NCI-H446 treated with DMSO at 0.1 percent for 48 hours (cell line): ENCODE measurements around the gene SHANK1.
"Not testable (repeated sequence)": the region's sequence is repeated elsewhere in the genome, so short reads cannot be mapped to it uniquely, and the experiment has no call there.

Experiments used
- DNase-seq: peaks from one replicate; lab custom pipeline; 2025; lab: John Stamatoyannopoulos, UW

SHANK1 gene

DNA sequence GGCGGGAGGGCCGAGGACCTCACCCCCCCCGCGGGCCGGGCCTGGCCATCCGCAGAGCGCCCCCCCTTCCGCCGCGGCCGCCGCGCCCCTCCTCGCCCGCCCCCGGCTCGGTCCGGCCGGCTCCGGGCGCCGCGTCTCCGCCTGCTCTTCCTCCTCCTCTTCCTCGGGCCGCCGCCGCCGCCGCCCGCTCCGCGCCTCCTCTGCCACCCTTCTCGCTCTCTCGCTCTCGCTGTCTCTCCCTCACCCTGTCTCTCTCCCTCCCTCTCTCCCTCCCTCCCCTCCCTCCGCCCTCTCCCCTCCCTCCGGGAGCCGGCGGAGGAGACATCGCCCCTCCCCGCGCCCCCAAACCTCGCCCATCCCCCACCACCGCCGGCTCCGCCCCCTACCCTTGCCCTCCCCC lies at the start of gene SHANK1:
SHANK1 (minus strand) TSS at position 237 of the 400 bp plus-strand sequence. CDS start 2,883 bp downstream, outside the sequence.
- no peak for DNase-seq

DNA sequence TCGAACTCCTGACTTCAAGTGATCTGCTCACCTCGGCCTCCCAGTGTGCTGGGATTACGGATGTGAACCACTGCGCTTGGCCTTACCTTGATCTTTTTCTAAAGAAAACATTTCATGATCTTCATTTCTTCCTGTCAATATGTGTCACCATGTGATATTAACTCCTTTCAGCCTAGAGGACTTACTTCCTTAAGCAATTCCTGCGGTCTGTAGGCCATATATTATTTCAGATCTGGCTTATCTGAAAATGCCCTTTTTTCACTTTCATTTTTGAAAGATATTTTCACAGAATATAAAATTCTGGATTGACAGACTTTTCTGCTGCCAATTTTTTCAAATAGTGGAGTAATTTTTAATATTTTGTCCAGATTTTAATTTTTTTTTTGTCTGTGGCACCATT lies 48.7 kb upstream of the SHANK1 start:
- no peak for DNase-seq

DNA sequence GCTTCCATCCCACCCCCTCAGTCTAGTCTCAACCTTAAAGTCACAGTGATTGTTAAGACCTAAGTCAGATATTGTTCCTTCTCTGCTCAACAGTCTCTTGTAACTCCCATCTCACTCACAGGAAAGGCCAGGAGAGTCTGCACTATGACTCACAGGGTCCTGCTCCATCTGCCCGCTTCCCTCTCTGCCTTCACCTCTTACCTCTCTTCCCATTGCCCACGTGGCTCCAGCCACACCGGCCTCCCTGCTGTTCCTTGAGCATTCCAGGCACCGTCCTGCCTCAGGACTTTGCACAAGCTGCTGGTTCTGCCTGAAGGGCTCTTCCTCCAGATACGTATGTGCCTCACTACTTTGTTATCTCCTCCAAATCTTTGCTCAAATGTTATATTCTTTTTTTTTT lies 47.7 kb upstream of the SHANK1 start:
- DNase-seq = not testable (repeated sequence)

DNA sequence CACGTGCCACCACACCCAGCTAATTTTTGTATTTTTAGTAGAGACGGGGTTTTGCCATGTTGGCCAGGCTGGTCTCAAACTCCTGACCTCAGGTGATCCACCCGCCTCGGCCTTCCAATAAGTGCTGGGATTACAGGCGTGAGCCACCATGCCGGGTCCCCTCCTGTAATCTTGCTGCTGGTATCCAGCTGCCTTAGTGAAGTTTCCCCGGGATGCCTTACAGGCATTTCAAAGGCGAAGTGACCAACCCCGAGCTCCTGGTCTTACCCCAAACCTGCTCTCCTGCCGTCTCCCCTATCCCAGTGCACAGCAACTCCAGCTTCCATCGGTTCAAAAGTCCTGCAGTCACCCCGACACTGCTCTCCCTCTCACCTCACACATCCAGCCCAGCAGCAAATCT lies 47.1 kb upstream of the SHANK1 start:
- not testable (repeated sequence) for DNase-seq

DNA sequence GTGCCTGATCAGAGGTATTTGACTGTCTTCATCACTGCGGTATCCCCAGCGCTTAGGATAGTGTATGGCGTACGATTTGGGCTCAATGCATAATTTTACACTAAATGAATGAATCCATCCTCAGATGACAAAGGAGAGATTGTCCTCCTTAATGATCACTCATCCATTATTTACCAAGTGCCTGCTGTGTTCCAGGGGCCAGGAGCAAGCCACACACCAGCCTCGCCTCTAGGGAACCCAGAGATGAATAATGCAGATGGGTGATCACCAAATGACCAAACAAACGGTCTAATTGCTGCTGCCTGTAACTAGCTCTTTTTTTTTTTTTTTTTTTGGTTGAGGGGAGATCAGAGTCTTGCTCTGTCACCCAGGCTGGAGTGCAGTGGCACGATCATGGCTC lies 44.8 kb upstream of the SHANK1 start:
- no peak for DNase-seq

DNA sequence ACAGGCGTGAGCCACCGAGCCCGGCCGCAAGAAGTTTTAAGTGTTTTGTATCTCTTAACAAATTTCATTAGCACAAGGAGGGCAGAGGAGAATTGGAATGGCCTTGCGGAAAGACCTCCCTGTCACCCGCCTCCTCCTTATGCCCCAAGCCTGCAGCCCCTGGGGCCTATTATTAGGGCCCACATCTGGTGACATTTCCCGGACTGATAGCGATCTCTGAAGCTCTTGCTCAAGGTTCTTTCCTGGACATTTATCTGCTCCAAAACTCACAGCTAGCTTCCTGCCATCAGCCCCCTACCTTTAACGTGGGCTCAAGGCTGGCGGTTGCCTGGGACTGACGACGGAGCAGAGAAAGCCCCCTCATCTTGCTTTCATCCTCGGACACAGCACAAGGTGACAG lies 43.9 kb upstream of the SHANK1 start:
- not testable (repeated sequence) for DNase-seq

DNA sequence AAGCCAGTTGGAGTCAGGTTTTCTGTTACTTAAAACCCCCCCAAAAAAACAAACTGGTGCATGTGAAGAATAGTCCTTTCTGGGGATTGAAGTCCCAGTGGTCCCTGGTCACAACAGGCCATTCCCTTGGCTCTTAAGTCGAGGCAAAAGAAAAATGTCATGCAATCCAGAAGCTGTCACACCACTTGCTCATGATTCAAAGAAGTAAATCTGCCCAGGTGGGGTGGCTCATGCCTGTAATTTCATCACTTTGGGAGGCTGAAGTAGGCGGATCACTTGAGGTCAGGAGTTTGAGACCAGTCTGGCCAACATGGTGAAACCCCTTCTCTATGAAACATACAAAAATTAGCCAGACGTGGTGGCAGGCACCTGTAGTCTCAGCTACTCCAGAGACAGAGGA lies 41.9 kb upstream of the SHANK1 start:
- not testable (repeated sequence) for DNase-seq

DNA sequence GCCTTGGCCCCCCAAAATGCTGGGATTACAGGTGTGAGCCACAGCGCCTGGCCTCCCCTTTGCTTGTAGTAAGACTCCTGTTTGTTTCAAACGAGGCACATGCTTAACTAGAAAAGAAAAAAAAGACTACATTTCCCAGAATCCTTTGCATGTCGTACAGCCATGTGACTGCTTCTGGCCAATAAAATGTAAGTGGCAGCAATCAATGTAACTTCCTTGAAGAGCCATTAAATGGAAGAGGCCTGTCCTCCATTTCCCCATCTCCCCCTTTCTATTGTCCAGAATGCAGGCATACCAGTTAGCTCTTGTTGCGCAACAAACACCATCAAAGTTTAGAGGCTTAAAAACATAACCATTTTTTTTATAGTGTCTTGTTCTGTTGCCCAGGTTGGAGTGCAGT lies 40.3 kb upstream of the SHANK1 start:
- peak; percentile 15 for DNase-seq

DNA sequence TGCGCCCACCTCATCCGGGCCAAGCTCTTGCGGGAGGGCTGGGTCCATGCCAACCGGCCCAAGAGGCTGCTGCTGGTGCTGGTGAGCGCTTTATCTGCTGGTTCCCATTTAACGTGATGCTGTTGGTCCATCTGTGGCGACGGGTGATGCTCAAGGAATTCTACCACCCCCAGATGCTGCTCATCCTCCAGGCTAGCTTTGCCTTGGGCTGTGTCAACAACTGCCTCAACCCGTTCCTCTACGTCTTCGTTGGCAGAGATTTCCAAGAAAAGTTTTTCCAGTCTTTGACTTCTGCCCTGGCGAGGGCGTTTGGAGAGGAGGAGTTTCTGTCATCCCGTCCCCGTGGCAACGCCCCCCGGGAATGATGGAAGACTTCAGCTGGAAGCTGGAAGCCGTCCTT lies 39.5 kb upstream of the SHANK1 start:
- DNase-seq = not testable (repeated sequence)

DNA sequence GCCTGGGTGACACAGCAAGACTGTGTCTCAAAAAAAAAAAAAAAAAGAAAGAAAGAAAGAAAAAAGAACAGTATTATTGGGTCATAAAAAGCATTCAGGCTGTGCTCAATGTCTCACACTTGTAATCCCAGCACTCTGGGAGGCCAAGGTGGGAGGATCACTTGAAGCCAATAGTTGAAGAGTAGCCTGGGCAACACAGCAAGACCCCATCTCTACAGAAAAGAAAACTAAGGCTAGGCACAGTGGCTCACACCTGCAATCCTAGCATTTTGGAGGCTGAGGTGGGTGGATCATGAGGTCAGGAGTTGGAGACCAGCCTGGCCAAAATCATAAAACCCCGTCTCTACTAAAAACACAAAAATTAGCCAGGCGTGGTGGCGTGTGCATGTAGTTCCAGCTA lies 38.0 kb upstream of the SHANK1 start:
- DNase-seq = not testable (repeated sequence)

DNA sequence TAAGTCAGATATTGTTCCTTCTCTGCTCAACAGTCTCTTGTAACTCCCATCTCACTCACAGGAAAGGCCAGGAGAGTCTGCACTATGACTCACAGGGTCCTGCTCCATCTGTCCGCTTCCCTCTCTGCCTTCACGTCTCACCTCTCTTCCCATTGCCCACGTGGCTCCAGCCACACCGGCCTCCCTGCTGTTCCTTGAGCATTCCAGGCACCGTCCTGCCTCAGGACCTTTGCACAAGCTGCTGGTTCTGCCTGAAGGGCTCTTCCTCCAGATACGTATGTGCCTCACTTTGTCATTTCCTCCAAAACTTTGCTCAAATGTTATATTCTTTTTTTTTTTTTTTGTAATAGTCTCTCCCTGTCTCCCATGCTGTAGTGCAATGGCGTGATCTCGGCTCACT lies 36.6 kb upstream of the SHANK1 start:
- DNase-seq = not testable (repeated sequence)

DNA sequence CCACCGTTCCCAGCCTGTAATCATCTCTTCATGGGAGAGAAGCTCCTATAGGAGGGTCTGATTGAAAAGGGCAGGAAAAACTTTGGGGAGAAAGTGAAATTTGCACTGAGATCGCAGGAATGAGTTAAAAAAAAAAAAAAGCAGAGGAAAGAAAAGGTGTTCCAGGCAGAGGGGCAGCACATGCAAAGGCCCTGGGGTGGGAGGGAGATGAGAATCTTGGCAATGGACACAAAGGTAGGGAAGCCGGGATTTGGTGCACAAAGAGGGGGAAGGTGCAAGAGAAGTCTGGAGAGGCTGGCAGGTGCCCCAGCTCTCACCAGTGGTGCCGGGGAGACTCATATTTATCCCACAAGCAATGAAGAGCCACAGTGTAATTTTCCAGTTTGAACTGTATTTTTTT lies 34.3 kb upstream of the SHANK1 start:
- no peak for DNase-seq

DNA sequence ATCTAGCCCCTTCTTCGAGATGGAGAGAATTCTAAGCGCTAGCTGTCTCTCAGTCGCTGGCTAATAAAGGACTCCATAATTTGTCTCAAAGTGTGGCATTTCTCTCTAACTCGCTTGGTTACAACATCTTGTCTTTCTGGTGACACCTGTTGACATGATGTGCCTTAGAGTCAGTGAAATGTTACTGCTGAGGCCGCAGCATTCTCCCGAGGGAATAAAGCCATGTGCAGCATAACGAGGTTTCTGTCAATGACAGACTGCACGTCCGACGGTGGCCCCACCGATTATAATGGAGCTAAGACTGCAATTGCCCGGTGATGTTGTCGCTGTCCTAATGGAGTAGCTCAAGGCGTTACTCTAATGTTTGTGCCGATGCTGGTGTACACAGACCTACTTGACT lies 30.4 kb upstream of the SHANK1 start:
- no peak for DNase-seq

DNA sequence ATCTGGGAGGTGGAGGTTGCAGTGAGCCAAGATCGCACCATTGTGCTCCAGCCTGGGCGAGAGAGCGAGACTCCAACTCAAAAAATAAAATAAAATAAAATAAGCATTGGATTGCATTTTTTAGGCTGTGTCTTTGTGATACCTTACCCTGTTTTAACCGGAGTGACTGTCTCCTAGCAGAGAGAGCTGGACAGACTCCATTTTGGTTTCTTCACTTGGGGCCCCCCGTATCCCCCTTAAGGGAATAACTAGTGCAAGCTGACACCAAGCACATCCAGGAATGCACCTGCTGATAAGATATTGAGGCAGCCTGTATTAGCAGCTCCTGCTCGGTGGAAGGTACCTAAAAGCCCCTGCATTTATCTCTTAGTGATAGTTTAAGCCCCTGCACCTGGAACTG lies 29.9 kb upstream of the SHANK1 start:
- DNase-seq = no peak

DNA sequence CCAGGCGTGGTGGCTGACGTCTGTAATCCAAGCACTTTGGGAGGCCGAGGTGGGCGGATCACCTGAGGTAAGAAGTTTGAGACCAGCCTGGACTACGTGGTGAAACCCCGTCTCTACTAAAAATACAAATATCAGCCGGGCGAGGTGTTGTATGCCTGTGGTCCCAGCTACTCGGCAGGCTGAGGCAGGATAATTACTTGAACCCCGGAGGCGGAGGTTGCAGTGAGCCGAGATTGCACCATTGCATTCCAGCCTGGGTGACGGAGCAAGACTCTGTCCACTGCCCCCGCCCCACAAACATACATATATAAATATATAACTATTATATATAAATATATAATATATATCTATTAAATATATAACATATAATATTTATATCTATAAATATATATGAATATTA lies 27.5 kb upstream of the SHANK1 start:
- DNase-seq = not testable (repeated sequence)

DNA sequence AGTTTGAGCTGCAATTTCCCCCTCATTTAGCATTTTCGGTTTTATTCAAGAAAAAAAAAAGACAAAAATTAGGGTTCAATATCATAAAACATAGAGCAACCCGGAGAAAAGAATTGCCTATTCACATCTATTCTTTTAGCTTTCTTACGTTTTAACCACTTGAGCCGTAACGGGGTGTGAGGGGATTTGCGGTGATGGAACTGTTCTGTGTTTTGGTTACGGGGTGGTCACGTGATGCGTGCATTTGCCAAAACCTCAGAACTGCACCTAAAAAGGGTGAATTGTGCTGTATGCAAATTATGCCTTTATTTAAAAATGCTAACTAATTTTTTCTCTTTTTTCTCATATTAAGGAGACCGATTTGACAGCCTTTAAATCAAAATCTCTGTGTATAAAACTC lies 25.6 kb upstream of the SHANK1 start:
- no peak for DNase-seq

DNA sequence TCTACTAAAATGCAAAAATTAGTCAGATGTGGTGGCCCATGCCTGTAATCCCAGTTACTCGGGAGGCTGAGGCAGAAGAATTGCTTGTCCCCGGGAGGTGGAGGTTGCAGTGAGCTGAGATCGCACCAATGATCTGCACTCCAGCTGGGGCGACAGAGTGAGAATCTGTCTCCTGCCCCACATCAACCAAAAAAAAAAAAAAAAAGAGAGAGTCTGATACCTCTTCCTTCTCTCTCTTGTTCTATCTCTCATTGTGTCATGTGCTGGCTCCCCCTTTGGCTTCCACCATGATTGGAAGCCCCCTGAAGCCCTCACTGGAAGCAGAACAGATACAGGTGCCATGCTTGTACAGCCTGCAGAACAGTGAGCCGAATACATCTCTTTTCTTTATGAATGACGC lies 23.9 kb upstream of the SHANK1 start:
- DNase-seq = no peak

DNA sequence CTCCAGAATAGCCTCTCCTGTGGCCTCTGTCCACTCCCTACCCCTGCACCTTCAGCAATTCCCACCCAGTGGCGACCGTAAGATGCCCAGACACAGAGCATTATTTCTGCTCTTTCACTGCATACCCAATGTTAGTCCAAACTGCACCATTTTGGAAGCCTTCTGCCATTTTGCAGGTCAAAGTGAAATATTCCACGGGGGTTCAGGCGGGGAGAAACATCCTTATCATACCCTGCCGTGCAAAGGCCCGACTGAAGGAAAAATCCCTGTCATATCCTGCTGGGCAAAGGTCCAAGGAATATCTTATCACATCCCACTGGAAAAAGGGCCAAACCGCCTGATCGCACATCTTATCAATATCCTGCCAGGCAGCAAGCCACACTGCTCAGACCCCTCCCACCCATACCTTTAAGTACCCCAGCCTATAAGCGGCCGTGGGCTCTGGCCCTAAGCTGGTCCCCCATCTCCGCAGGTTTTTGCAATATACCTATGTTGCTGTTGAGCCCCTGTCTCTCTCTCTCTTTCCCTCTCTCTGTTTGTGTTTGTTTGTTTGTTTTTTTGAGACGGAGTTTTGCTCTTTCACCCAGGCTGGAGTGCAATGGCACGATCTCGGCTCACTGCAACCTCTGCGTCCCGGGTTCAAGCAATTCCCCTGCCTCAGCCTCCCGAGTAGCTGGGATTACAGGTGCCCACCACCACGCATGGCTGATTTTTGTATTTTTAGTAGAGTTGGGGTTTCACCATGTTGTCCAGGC lies 21.8 kb upstream of the SHANK1 start:
- no peak for DNase-seq

DNA sequence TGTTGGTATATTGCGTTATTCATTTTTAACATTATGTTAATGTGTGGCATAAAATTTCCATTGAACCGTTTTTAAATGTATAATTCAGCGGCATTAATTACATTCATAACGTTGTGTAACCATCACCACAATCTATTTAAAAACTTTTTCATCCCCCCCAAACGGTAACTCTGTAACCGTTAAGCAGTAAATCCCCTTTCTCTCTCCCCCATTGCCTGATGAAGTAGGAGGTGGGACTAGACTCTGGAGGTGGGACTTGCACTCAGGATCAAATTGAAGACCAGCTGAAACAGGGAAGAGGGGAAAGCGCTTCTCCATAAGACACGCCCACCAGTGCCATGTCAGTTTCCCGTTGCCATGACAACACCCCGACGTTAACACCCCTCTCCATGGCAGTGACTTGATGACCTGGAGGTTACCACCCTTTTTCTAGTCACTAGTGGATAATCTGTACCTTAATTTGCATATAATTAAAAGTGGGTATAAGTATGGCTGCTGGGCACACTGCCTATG lies 20.4 kb upstream of the SHANK1 start:
- no peak for DNase-seq

DNA sequence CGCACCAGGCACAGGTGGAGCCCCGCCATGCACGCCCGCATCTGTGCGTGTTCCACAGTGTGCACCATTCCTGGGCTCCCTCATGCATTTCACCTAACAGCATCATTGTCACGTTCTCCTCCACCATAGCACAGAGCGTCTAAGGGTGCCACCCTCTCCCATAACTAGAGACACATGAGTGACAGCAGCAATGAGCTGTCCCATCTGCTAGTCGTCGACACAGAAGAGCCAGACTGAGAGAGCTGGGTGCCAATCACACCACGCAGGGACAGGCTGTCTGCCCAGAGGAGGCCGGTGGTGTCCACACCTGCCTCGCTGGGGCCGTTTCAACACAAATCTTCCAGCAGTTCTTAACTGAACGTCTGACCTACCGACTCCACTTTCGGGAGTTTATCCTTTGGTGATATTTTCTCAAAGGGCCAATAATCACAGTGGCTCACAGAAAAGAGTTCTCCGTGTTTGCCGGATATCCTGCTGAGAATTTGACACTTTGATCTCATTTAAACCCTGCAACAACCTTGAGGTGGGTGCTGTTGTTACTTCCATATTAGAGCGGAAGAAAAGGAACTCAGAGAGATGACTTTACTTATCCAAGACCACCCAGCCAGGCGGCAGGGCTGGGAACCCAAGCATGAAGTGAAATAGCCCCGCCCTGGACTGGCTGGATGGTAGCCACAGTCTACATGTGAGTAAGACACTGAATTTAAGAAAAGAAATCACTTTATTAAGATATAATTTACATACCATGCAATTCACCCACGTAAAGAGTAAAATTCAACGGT lies 19.7 kb upstream of the SHANK1 start:
- DNase-seq = no peak

DNA sequence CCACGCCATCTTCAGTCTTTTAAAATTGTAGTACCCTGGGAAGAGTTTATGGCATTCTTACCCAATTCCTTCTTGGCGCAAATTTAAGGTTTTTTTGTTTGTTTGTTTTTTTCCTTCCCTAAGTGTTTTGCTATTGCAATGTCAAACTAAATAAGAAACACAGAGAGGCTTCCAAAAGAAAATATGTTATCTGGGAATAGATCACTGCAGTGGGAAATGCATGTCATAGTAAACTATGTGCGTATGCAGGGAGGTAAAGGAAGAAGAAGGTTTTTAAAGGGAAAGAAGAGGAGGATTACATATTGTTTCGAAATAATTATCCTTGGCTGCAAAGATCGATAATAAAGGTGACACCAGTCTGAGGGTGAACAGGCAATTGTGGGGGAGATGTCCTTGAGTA lies 16.7 kb upstream of the SHANK1 start:
- no peak for DNase-seq

DNA sequence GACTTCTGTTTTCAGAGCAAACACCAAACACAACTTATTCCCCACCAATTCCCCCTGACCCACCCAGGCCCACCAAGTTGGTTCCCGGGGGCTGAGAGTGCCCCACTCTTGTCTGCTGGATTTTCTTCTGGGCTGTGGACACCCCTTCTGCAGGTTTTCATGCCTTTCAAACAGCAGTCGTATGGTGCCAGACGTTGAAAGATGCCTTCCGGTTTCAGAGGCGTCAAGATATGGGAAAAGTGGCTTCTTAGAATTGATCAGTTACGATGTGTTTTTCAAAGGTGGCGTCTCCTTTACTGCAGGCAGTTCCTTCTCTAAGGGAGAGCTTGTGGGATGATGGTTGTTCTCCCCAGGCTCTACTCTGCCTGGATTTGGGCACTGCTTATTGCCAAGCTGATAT lies 16.3 kb upstream of the SHANK1 start:
- DNase-seq = no peak

DNA sequence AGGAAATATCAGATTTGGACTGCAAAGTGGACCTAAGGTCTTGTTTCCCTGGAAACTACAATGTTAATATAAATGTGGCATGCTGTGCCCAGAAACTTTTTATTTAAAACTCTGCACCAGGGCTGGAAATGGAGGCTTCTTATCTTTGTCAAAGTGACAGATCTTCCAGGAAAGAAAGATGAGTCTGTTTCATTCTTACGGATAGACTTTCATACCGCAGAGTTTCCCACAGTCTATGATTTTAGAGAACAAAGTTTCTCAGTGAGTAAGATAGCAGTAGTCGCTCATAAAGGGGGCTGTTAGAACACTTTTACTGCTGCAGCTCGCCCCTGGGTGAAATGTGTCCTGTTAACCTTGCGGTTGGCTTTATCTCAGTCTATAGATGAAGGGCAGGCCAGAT lies 10.3 kb upstream of the SHANK1 start:
- no peak for DNase-seq
